PFSK-1 (cell line): Measurements from ENCODE around the gene OPRD1.

Experiments
- POLR2AphosphoS5 ChIP-seq: IDR thresholded peaks from 2 replicates; pipeline ENCODE4 v1.6.1; 2012; ENCODE audit warnings: low read depth, mild to moderate bottlenecking, control low read depth, low read length, moderate library complexity
- REST ChIP-seq, 2 experiments: IDR thresholded peaks; 2 replicates each; pipeline versions ENCODE4 v1.6.1 to v1.8.0; 2011 to 2012; ENCODE audit warnings: low read depth in 2 of 2, low read length in 2 of 2, control low read depth in 1 of 2, inconsistent platforms in 1 of 2, mild to moderate bottlenecking in 1 of 2, moderate library complexity in 1 of 2; ENCODE audit not compliant: insufficient read depth in 1 of 2
- SIN3A ChIP-seq: IDR thresholded peaks from 2 replicates; pipeline ENCODE4 v1.6.1; 2012; ENCODE audit warnings: mild to moderate bottlenecking, low read length, moderate library complexity, borderline replicate concordance; ENCODE audit not compliant: insufficient read depth
- TAF1 ChIP-seq: IDR thresholded peaks from 2 replicates; pipeline ENCODE4 v1.6.1; 2012; ENCODE audit warnings: low read length, control low read depth, borderline replicate concordance; ENCODE audit not compliant: insufficient read depth

- TF ChIP-seq POLR2AphosphoS5 (no peak), TAF1 (no peak), REST (IDR thresholded peaks at IDR 0.05; ENCODE audit: insufficient read depth in 1 of 2, low read depth in 2 of 2, low read length in 2 of 2) (no peak), SIN3A (no peak)
These were observed 98.6 kb downstream of the OPRD1 start for GRCh38 chr1:28910379-28911115.
